ENCODE data around the gene GDF7.

The GDF7 gene

GRCh38 chr2:20661421-20662307 lies 5.3 kb upstream of the GDF7 start:
- DNase-seq (ENCODE audit: low read depth): no peak

DNA sequence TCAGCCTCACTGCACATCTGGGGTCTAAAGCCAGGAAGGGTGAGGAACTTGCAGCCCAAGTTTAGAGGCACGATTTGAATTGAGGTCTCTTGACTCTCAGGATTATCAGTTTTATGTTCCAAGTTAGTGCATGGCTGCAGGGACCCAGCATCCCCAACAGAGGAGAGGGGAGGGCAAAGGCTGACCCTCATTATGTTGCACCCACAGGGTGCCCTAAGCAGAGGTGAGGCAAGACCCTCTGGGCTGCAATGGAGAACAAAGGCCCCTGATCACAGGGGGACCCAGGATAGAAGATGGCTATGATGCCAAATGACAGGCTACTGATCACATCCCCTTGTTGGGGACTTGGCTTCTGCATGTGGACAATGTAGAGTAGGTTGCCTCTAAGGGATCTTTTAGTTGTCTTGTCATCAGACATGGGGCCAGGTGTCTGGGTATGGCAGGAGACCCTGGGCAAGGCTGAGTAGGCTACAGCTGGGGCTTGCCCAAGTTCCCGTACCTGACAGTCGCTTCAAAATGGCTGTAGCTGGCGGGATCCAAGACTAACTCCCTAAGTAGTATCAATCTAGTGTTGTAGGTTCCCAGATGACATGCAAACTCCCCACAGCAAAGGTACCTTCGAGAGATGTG lies 4.5 kb upstream of the GDF7 start:
- no peak for DNase-seq (ENCODE audit: low read depth)

- no peak for DNase-seq (ENCODE audit: low read depth)
Measured at GRCh38 chr2:20663196-20664070, 3.5 kb upstream of the GDF7 start.

GRCh38 chr2:20664071-20664390 lies 2.9 kb upstream of the GDF7 start:
- DNase-seq (ENCODE audit: low read depth): no peak

- DNase-seq (ENCODE audit: low read depth): no peak
Measured at GRCh38 chr2:20664431-20665242, 2.3 kb upstream of the GDF7 start.

DNA sequence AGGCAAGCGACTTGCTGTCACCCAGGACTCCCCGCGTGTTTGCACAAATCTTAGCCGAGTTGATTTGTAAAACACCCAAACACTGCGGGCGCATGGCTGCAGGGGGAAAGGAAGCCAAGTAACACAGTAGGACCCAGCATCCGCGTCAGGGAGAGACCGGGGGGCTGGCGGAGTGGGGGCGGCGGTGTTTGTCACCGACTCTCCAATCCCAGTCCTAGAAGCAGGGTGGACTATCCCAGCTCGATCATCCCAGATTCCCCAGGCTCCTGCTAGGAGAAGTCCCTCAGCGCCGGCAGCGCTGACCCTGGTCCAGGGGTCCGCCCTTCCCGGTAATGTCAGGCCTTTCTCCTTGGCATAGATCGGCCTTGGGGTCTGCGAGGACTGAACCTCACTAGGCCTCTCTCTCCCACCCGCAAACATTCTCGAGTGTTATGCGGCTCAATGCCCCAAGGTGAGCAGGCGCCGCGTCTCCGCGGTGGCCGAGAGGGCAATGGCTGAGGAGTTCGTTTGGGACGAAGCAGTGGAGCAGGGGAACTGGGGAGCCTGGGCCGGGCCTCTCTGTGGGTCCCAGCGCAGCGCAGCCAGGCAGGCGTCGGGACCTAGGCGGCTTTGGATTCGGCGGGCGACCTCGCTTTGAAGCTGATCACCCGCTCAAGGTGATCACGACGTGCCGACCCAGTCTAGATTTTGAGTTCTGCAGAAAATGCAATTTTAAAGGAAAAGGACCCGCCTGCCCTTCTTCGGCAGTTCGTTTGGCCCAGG lies 1.5 kb upstream of the GDF7 start:
- no peak for DNase-seq (ENCODE audit: low read depth)

GRCh38 chr2:20666005-20666303 lies 990 bp upstream of the GDF7 start:
- DNase-seq (ENCODE audit: low read depth): no peak

- no peak for DNase-seq (ENCODE audit: low read depth)
Measured at GRCh38 chr2:20667151-20667530, 197 bp downstream of the GDF7 start.

GRCh38 chr2:20667531-20668401 lies 822 bp downstream of the GDF7 start:
- DNase-seq (ENCODE audit: low read depth): no peak

DNA sequence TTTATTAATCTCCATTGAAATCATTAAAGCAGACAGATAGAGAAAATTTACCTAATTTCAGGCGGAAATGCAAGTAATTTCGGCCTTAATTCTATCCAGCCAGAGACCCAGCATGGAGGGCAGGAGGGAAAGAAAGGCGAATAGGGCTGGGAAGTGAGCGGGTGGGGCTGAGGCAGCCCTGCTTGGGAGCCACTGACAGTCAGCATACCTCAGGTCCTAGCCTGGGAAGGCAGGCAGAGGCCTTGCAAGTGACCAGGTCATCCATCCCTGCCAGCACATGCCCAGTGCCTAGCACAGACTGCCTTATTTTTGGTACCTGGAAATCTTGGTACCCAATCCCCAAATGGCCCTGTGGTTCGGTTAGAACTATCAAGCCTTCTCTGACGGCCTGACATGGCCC lies 1.5 kb downstream of the GDF7 start:
- DNase-seq (ENCODE audit: low read depth): no peak

DNA sequence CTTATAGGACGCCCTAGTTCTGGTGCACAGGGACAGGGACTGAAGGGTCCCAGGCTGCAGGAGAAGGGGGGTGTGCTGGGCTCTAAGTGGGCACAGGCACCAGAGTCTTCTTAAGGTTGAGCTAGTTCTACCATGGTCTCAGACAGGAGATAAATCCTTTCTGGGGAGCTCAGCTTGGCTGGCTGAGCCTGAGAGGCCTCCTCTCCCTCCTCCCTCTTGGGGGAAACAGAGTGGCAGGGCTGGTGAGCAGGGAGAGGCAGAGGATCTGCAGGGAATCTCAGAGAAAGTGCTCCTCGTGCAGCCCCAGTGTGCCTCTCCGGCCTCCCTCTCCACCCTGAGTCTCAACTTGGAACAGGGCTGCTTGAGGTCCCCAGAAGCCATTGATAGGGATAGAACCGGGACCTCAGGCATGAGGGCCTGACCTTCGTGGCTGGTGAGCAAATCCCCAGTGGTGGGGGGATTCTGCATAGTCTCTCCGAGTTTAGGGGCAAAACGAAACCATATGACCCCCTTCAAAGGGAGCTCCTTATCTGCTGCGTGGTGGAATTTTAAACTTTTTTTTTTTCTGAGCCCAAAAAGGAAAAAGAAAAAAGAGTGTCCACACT lies 2.0 kb downstream of the GDF7 start:
- no peak for DNase-seq (ENCODE audit: low read depth)

GRCh38 chr2:20669562-20670314 lies 2.8 kb downstream of the GDF7 start:
- DNase-seq (ENCODE audit: low read depth): no peak

DNA sequence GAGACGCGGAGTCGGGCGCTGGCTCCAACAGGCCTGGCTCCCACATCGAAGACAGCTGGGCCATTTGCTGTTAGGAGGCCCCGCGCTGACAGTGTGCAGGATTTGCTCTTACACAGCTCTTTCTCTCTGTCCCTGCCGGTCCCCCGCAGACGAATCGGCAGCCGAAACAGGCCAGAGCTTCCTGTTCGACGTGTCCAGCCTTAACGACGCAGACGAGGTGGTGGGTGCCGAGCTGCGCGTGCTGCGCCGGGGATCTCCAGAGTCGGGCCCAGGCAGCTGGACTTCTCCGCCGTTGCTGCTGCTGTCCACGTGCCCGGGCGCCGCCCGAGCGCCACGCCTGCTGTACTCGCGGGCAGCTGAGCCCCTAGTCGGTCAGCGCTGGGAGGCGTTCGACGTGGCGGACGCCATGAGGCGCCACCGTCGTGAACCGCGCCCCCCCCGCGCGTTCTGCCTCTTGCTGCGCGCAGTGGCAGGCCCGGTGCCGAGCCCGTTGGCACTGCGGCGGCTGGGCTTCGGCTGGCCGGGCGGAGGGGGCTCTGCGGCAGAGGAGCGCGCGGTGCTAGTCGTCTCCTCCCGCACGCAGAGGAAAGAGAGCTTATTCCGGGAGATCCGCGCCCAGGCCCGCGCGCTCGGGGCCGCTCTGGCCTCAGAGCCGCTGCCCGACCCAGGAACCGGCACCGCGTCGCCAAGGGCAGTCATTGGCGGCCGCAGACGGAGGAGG lies 3.5 kb downstream of the GDF7 start:
- DNase-seq (ENCODE audit: low read depth): no peak

DNA sequence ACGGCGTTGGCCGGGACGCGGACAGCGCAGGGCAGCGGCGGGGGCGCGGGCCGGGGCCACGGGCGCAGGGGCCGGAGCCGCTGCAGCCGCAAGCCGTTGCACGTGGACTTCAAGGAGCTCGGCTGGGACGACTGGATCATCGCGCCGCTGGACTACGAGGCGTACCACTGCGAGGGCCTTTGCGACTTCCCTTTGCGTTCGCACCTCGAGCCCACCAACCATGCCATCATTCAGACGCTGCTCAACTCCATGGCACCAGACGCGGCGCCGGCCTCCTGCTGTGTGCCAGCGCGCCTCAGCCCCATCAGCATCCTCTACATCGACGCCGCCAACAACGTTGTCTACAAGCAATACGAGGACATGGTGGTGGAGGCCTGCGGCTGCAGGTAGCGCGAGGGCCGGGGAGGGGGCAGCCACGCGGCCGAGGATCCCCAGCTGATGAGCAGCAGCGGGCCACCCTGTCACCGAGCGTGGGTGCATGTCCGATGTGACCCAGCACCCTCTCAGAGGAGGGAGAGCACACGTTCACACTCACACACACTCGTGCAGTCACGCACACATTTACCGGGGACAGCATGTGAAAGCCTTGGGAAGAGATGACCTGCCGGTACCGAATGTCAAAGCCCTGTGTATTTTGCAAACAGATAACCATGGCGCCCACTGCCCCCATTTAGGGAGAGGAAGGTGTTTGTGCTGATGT lies 4.2 kb downstream of the GDF7 start:
- DNase-seq (ENCODE audit: low read depth): no peak

DNA sequence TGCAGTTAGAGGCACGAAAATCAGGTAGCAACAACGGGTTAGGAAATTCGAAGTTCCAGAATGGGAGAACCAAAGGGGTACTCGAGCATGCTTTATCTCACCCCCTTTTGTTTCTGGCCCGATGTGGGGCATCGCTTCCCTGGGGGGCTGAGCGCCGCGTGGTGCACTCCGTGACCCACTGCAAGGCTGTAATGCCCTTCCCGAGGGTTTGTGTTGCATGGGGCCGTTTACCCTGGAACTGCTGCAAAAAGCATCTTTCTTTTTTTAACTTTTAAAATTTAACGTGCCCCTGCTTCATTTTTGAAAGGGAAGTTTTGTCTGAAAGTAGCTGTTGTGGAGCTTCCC lies 4.8 kb downstream of the GDF7 start:
- DNase-seq (ENCODE audit: low read depth): no peak

DNA sequence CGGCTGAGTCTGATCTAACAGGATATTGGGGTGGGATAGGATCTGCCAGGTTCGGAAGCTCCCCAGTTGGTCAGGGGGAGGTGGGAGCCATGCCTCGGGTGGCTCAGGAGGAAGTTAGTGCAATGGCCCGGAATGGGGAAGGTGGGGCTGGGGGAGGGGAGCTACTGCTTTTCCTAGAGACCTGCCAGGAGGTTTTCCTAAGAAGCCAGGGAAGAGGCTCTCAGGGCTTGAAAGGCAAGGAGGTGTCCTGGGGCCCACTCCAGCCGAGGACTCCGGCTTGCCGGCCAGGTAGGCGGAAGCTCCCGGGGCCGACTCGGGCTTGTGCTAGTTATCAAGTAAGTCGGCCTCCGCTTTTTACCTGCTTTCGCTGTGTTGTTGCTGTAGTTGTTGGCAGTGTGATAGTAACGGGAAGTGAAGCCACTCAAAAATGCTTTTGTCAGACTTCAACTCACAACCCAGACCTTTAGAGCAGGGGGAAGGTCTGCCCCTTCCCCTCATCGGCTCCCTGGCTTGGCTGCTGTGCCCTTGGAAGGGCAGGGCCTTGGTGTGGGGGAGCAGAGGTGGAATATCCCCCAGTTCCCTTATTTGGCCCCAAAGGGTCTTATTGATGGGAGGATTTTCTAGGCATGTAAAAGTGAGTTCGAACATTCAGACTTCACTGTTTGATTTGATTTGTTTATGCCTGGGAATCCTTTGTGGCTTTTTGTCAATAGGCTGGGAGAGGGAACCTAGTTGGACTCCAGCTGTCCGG lies 5.4 kb downstream of the GDF7 start:
- no peak for DNase-seq (ENCODE audit: low read depth)

DNA sequence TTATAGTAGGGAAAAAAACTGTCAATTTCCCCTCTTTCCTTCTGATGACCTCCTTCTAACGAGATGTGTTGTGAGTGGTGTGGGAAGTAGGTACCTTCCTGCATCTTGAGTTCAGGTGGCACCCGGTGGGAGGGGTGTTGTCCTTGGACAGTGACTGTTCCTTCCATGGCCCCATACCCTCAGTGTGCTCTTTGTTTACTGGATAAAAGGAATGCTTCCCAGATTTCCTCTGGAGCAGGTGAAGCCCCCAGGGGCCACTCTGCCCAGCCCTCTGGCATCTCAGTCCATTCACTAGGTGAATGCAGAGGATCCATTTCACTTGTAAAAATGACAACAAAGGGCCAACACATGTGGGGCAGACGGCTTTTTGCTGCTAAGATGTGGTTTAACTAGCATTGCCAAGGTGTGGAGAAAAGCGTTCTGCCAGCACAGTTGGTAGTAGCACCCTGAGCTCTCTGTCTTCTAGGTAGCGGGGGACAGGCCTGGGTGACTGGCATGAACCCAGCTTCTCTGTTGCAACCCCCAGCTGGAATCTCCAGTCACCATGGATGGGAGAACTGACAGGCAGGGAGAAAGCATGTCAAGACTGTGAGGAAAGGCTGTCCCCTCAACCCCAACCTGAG lies 6.9 kb downstream of the GDF7 start:
- DNase-seq (ENCODE audit: low read depth): no peak

Data from non-pigmented ciliary epithelial cell (primary cell).